H9 (cell line): Measurements from ENCODE around the gene CCDC12. TPM values are rescaled to one million over a fixed set of nuclear protein-coding genes. Genes with fewer than 3 reads are reported as not detected.

Experiments
- DNase-seq: peaks from one replicate; pipeline ENCODE4 v3.0.0-alpha.2; 2017
- H2AFZ ChIP-seq: one replicate; pipeline ENCODE4 v1.6.1; 2013; ENCODE audit warnings: mild to moderate bottlenecking, low read length, control low read depth, moderate library complexity
- H2AK5ac ChIP-seq: 2 replicates; pipeline ENCODE4 v1.6.1; 2013; ENCODE audit warnings: low read length, control low read depth, mixed read lengths; ENCODE audit not compliant: insufficient read length
- H2BK120ac ChIP-seq: one replicate; pipeline ENCODE4 v1.6.1; 2013; ENCODE audit warnings: low read depth, mild to moderate bottlenecking, low read length, control low read depth, inconsistent platforms; ENCODE audit not compliant: poor library complexity, severe bottlenecking
- H2BK12ac ChIP-seq: 2 replicates; pipeline ENCODE4 v1.6.1; 2013; ENCODE audit warnings: low read length, control low read depth, mixed read lengths, low read depth; ENCODE audit not compliant: insufficient read length
- H2BK15ac ChIP-seq: 2 replicates; pipeline ENCODE4 v1.6.1; 2013; ENCODE audit warnings: low read depth, low read length, control low read depth
- H2BK20ac ChIP-seq: one replicate; pipeline ENCODE4 v1.6.1; 2013; ENCODE audit warnings: low read depth, mild to moderate bottlenecking, low read length, control low read depth, inconsistent platforms; ENCODE audit not compliant: poor library complexity, severe bottlenecking
- H2BK5ac ChIP-seq: 2 replicates; pipeline ENCODE4 v1.6.1; 2013; ENCODE audit warnings: low read length, control low read depth, mixed read lengths; ENCODE audit not compliant: insufficient read length
- H3K14ac ChIP-seq: 2 replicates; pipeline ENCODE4 v1.6.1; 2013; ENCODE audit warnings: low read length, control low read depth; ENCODE audit not compliant: insufficient read depth
- H3K18ac ChIP-seq: 2 replicates; pipeline ENCODE4 v1.6.1; 2013; ENCODE audit warnings: low read depth, mild to moderate bottlenecking, mixed read lengths, low read length, control low read depth; ENCODE audit not compliant: insufficient read length
- H3K23ac ChIP-seq: 2 replicates; pipeline ENCODE4 v1.6.1; 2013; ENCODE audit warnings: low read length, control low read depth, mixed read lengths, low read depth; ENCODE audit not compliant: insufficient read length
- H3K23me2 ChIP-seq: 2 replicates; pipeline ENCODE4 v1.6.1; 2013; ENCODE audit warnings: low read depth, mild to moderate bottlenecking, mixed read lengths, low read length, control low read depth; ENCODE audit not compliant: insufficient read length, poor library complexity, severe bottlenecking
- H3K27ac ChIP-seq: 2 replicates; pipeline ENCODE4 v1.5.1; 2013; ENCODE audit warnings: low read length, control low read depth, mixed read lengths, low read depth; ENCODE audit not compliant: insufficient read length
- H3K27me3 ChIP-seq: 2 replicates; pipeline ENCODE4 v1.6.1; 2013; ENCODE audit warnings: low read length, control low read depth, inconsistent platforms; ENCODE audit not compliant: insufficient read depth
- H3K4ac ChIP-seq: 2 replicates; pipeline ENCODE4 v1.6.1; 2013; ENCODE audit warnings: low read depth, mild to moderate bottlenecking, control low read depth, inconsistent platforms, low read length, moderate library complexity
- H3K4me1 ChIP-seq: 2 replicates; pipeline ENCODE4 v1.6.1; 2013; ENCODE audit warnings: low read length, control low read depth, inconsistent platforms; ENCODE audit not compliant: insufficient read depth
- H3K4me2 ChIP-seq: 2 replicates; pipeline ENCODE4 v1.6.1; 2013; ENCODE audit warnings: low read length, control low read depth, mixed read lengths; ENCODE audit not compliant: insufficient read length, insufficient read depth
- H3K56ac ChIP-seq: 2 replicates; pipeline ENCODE4 v1.6.1; 2013; ENCODE audit warnings: low read depth, mild to moderate bottlenecking, mixed read lengths, low read length, control low read depth; ENCODE audit not compliant: insufficient read length
- H3K79me1 ChIP-seq: 2 replicates; pipeline ENCODE4 v1.6.1; 2013; ENCODE audit warnings: low read depth, mild to moderate bottlenecking, moderate library complexity, low read length, control low read depth, inconsistent platforms; ENCODE audit not compliant: insufficient read depth, poor library complexity, severe bottlenecking
- H3K79me2 ChIP-seq: 2 replicates; pipeline ENCODE4 v1.6.1; 2013; ENCODE audit warnings: low read length, control low read depth, inconsistent platforms; ENCODE audit not compliant: insufficient read depth
- H3K9ac ChIP-seq: 2 replicates; pipeline ENCODE4 v1.6.1; 2013; ENCODE audit warnings: low read length, control low read depth, mixed read lengths; ENCODE audit not compliant: insufficient read length; ENCODE audit errors: extremely low read depth
- H3K9me3 ChIP-seq: one replicate; pipeline ENCODE4 v1.6.1; 2013; ENCODE audit warnings: low read depth, low read length, inconsistent platforms; ENCODE audit not compliant: control insufficient read depth
- H3T11ph ChIP-seq: one replicate; pipeline ENCODE4 v1.6.1; 2013; ENCODE audit warnings: mild to moderate bottlenecking, low read length, control low read depth, inconsistent platforms
- H4K20me1 ChIP-seq: one replicate; pipeline ENCODE4 v1.6.1; 2013; ENCODE audit not compliant: control insufficient read depth, insufficient read length, insufficient read depth
- H4K5ac ChIP-seq: 2 replicates; pipeline ENCODE4 v1.6.1; 2013; ENCODE audit warnings: low read depth, mild to moderate bottlenecking, mixed read lengths, low read length, control low read depth; ENCODE audit not compliant: insufficient read length
- H4K8ac ChIP-seq: replicated peaks from 2 replicates; pipeline ENCODE4 v1.6.1; 2013; ENCODE audit warnings: low read length, control low read depth, mixed read lengths, low read depth; ENCODE audit not compliant: insufficient read length
- H4K91ac ChIP-seq: 2 replicates; pipeline ENCODE4 v1.6.1; 2013; ENCODE audit warnings: low read depth, mild to moderate bottlenecking, moderate library complexity, mixed read lengths, low read length, control low read depth; ENCODE audit not compliant: insufficient read length
- H3K27ac Mint-ChIP-seq, 3 experiments: 2 replicates in 2 of 3; 3 replicates in 1 of 3; pipeline ENCODE4 v1.8.0; 2020 to 2021; ENCODE audit warnings: mixed read lengths in 3 of 3, mild to moderate bottlenecking in 1 of 3, moderate library complexity in 1 of 3
- H3K27me3 Mint-ChIP-seq: 2 replicates; pipeline ENCODE4 v1.8.0; 2021; ENCODE audit warnings: low read depth, mild to moderate bottlenecking, moderate library complexity, mixed read lengths
- H3K36me3 Mint-ChIP-seq, 3 experiments: 2 replicates in 2 of 3; 3 replicates in 1 of 3; pipeline ENCODE4 v1.8.0; 2020 to 2021; ENCODE audit warnings: low read depth in 3 of 3, mixed read lengths in 3 of 3; ENCODE audit not compliant: insufficient read depth in 1 of 3
- H3K4me1 Mint-ChIP-seq, 2 experiments: 2 replicates each; pipeline ENCODE4 v1.8.0; 2020; ENCODE audit warnings: mixed read lengths in 2 of 2
- H3K4me3 Mint-ChIP-seq, 2 experiments: 2 replicates in 1 of 2; 3 replicates in 1 of 2; pipeline ENCODE4 v1.8.0; 2020 to 2021; ENCODE audit warnings: mild to moderate bottlenecking in 2 of 2, mixed read lengths in 2 of 2, moderate library complexity in 1 of 2
- H3K9me3 Mint-ChIP-seq, 2 experiments: 2 replicates in 1 of 2; 3 replicates in 1 of 2; pipeline ENCODE4 v1.8.0; 2020; ENCODE audit warnings: mild to moderate bottlenecking in 2 of 2, mixed read lengths in 2 of 2, moderate library complexity in 1 of 2
- WGBS: extraction: QIAGEN DNeasy Blood & Tissue Kit; methylation state at CpG from one replicate; pipeline ENCODE4 v1.1.7; 2013; ENCODE audit warnings: missing lambda C conversion rate, low lambda C conversion rate, mixed read lengths; ENCODE audit not compliant: insufficient read length; ENCODE audit errors: extremely low coverage; 5-methylcytosine and 5-hydroxymethylcytosine counted together
- total RNA-seq: library from RNA; stranded (reverse); gene quantifications from 2 replicates; pipeline ENCODE4 v1.2.1, GENCODE V29; 2021
- TF ChIP-seq, protein P1 (sequence below): fragments of 200-600 bp; sonication (generic); conservative IDR thresholded peaks from 3 replicates; pipeline ENCODE4 v1.8.0; 2021; ENCODE audit warnings: antibody characterized with exemption, mild to moderate bottlenecking

CCDC12 gene
- total RNA-seq, 1 experiment from 2014 or later: 54.0 TPM

DNA sequence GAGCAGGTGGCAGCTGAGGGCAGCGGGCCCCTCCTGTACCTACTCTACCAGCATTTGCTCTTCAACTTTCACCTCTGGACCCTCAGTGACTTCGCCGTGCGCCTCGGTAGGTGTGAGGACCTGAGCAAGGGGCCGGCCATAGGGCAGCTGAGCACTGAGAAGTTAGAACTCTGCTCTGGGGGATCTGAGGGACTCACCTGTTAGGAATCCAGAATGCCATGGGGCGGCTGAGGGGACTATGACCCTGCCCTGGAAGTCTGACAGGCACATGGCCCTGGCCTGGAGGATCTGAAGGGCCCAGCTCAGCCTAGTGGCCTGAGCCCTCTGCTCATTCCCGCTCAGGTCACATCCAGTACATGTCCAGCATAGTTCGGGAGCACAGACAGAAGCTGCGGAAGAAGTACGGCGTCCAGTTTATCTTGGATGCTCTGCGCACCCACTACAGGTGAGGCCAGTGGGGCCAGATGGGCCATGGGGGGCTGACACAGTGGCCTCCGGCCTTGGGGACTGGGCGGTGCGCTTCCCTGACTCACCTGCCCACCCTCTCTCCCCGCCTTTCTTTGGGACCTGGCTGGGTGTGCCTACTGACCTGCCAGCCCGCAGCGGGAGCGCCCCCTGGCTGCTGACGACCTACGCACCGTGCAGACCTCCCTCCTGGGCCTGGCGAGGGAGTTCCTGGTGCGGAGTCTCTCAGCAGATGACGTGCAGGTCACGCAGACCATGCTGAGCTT, 21.7 kb upstream of the CCDC12 start:
- H2AFZ ChIP-seq: no peak overlapping the region
- peak; percentile 93 for DNase-seq
- H3T11ph ChIP-seq: no peak overlapping the region
- no peak overlapping the region for H2AK5ac ChIP-seq
- Mint-ChIP-seq H3K27ac (peak overlapping the region in 2 of 3 experiments; percentile 14 to 86; a peak in 3 of 7 replicates), H3K4me1 (peaks cover 5 to 8% of the 10 kb centered on the region in 2 experiments), H3K9me3 (no peaks in the 10 kb centered on the region; a peak in 1 of 5 replicates), H3K36me3 (peaks cover 8 to 27% (median 22%) of the 10 kb centered on the region in 3 experiments; a peak in 6 of 7 replicates), H3K4me3 (no peak overlapping the region), H3K27me3 (no peaks in the 10 kb centered on the region)
- H3K9ac ChIP-seq: no peak overlapping the region
- H2BK5ac ChIP-seq: no peak overlapping the region
- H2BK20ac ChIP-seq: no peak overlapping the region
- WGBS: no CpG with 5 or more reads among the region's 27 CpGs
- no peaks in the 10 kb centered on the region for H3K4me1 ChIP-seq
- no peak overlapping the region for H3K4ac ChIP-seq
- no peak overlapping the region for H3K4me2 ChIP-seq
- no peaks in the 10 kb centered on the region for H3K27me3 ChIP-seq
- TF ChIP-seq, protein P1, sequence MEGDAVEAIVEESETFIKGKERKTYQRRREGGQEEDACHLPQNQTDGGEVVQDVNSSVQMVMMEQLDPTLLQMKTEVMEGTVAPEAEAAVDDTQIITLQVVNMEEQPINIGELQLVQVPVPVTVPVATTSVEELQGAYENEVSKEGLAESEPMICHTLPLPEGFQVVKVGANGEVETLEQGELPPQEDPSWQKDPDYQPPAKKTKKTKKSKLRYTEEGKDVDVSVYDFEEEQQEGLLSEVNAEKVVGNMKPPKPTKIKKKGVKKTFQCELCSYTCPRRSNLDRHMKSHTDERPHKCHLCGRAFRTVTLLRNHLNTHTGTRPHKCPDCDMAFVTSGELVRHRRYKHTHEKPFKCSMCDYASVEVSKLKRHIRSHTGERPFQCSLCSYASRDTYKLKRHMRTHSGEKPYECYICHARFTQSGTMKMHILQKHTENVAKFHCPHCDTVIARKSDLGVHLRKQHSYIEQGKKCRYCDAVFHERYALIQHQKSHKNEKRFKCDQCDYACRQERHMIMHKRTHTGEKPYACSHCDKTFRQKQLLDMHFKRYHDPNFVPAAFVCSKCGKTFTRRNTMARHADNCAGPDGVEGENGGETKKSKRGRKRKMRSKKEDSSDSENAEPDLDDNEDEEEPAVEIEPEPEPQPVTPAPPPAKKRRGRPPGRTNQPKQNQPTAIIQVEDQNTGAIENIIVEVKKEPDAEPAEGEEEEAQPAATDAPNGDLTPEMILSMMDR: peak; percentile 95
- H3K56ac ChIP-seq: no peak overlapping the region
- no peak overlapping the region for H4K8ac ChIP-seq
- H4K20me1 ChIP-seq: no peaks in the 10 kb centered on the region
- no peak overlapping the region for H4K91ac ChIP-seq
- no peak overlapping the region for H3K18ac ChIP-seq
- H3K27ac ChIP-seq: no peak overlapping the region
- no peak overlapping the region for H2BK12ac ChIP-seq
- H3K14ac ChIP-seq: no peak overlapping the region; the same call in 1 of the 2 replicates
- H3K9me3 ChIP-seq: no peaks in the 10 kb centered on the region
- no peak overlapping the region for H2BK15ac ChIP-seq
- H3K23me2 ChIP-seq: no peaks in the 10 kb centered on the region
- H3K23ac ChIP-seq: no peak overlapping the region
- no peak overlapping the region for H2BK120ac ChIP-seq
- H3K79me2 ChIP-seq: no peaks in the 10 kb centered on the region
- H4K5ac ChIP-seq: no peak overlapping the region
- H3K79me1 ChIP-seq: no peaks in the 10 kb centered on the region
